H7 (cell line): ENCODE results near the gene RGS3. TPM values are rescaled to one million over a fixed set of nuclear protein-coding genes. Genes with fewer than 3 reads are reported as not detected.
A peak's percentile ranks its signal among the peaks of the same experiment; 100 is the strongest.

Source experiments
- DNase-seq: peaks from one replicate; pipeline ENCODE4 v3.0.0; 2012
- H3K27me3 ChIP-seq: 2 replicates; pipeline ENCODE4 v1.6.0; 2011; ENCODE audit warnings: mild to moderate bottlenecking, low read length; ENCODE audit not compliant: control insufficient read depth, insufficient read depth
- H3K36me3 ChIP-seq: replicated peaks from 2 replicates; pipeline ENCODE4 v1.5.1; 2011; ENCODE audit warnings: low read length; ENCODE audit not compliant: control insufficient read depth, insufficient read depth
- H3K4me3 ChIP-seq: 2 replicates; pipeline ENCODE4 v1.5.1; 2011; ENCODE audit warnings: low read depth, mild to moderate bottlenecking, control low read depth, low read length, moderate library complexity; ENCODE audit not compliant: insufficient read depth
- total RNA-seq: library from RNA; depleted of rRNA; stranded (reverse); fragments of >200 nt; shearing (Covaris generic); gene quantifications from 2 replicates; pipeline ENCODE4 v1.2.3, GENCODE V29; 2014

The RGS3 gene
- total RNA-seq, 1 experiment from 2014 or later: 18.2 TPM

DNA sequence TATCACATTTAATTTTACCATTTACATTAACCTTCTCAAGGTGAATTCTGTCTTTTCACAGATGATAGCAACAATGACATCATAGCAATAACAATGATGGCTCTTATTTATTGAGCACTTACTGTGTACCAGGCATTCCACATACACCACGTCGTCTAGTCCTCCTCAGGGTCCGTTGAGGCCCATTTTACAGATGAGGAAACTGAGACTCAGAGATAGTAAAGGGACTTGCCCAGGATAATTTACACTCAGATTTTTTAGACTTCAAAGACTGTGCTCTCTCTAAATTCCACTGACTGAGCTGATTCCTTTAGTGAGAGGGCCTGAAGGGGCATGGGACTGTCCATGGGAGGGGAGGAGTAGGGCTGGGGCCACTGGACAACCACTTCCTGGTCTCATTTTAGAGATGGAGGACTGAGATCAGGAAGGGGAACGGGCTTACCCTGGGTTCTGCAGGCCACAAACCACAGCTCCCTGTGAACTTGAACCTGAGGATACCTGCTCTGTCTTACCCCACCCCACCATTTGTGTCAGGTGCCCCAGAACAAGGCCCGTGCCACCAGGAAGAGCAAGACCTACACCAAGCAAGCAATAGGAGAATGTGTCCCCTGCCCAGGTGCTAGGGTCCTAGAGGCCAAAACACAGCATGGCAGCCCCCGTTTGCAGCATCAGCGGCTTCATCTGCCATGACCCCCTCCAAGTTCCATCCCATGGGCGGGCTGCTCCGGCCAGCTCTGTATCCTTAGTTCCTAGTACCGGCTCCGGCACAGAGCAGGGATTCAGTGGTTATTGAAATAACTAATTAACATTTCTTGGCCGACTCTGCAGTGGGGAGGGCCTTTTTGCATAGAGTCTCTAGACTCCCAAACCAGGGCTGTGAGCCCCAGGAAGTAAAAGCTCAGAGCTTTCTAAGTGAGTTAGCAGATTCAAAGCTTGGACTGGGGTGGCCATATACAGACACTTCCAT, 96.6 kb downstream of the RGS3 start:
- DNase-seq: no peak
- Histone ChIP-seq H3K36me3 (no peaks in the 10 kb centered on the region), H3K27me3 (no peaks in the 10 kb centered on the region), H3K4me3 (no peak overlapping the region)

DNA sequence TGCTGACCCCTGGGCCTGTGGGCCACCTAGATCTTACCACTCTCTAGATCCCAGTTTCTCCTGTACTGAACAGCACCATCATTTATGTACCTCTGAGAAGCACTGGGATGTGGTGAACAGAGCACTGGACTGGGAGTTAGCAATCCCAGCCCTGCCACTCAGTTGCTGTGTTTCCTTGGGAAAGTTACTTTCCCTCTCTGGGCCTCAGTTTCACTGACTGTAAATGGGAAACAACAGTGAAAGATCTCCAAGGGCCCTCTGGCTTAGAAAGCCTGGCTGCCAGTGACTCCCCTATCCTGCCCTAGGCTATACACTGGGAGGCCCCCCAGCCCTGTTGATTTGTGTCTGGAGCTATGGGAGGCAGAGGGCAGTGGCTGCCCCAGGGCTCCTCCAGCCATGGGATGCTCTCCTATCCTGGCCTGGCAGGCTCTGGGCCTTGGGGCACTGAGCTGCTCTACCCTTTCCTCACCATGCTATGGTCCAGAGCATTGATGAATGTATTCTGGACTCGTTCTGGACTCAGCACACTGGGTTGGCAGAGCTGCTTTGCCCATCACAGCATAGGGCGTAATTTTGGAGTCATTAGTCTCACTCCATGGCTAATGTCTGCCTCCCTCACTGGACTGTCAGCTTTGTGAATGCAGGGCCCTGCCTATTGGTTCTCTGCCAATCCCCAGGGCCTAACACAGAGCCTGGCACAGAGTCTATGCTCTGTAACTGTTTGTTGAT, 99.3 kb downstream of the RGS3 start:
- DNase-seq: no peak
- no peaks in the 10 kb centered on the region for H3K36me3 ChIP-seq
- H3K4me3 ChIP-seq: no peak overlapping the region
- H3K27me3 ChIP-seq: no peaks in the 10 kb centered on the region

DNA sequence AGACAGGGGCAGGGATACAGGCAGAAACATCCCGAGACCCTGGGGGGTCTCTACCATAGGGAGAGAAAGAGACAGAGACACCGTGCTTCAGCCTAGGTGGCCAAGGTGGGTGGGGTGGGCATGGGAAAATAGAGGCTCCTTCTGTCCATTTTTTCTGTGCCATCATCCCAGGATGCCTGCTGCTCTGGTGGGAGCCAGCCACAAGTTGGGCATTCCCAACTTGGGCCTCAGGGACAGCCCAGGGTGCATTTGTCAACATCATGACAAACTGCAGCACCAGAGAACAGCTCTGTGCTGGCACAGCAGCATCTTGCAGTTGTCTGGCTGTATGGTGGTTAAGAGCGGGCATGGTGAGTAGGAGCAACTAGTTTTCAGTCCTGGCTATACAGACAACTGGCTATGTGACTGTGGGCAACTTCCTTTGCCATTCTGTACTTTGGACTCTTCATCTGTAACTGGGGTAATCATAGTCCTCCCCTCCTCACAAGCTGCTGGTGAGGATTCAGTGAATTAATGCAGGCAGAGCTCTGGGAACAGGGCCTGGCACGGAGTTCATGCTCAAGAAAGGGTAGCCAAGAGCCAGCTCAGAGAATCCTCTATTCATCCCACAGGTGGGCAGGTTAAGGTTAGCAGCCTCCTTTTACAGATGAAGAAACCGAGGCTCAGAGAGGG, 100.4 kb downstream of the RGS3 start:
- no peak overlapping the region for H3K4me3 ChIP-seq
- no peaks in the 10 kb centered on the region for H3K27me3 ChIP-seq
- no peaks in the 10 kb centered on the region for H3K36me3 ChIP-seq
- DNase-seq: no peak

DNA sequence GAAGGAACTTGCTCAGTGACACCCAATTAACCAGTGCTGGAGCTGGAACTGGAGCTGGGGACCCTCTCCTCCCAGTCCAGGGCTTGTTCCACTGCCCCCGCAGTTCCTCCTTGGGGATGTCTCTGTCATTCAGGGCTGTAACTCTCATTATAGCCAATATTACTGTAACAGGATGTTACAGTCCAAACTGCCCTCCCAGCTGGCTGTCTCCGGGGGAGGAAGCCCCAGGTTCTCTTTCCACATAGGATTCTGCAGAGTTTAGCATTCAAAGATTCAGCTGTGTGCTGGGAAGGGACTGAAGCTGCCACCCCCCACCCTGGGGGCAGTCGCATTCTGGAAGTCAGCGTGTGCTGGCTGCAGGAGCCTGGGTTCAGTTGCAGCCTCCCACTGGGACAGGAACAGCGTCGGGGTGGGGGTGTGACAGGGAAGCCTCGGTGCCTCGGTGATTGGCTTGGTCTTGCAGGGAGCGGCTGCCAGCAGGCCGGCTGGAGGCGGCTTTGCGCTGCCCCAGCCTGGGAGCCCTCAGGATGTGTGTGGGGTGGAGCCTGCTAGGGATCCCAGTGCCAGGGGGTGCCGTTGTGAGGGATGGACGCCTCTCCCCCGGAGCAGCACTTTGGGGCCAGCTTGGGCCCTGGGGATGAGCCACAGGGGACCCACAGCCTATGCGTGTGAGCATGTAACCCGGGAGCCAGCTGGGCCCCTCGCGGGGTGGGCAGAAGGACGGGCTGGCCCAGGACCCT, 101.1 kb downstream of the RGS3 start:
- peak overlapping the region; percentile 42 for H3K4me3 ChIP-seq
- no peaks in the 10 kb centered on the region for H3K36me3 ChIP-seq
- H3K27me3 ChIP-seq: no peaks in the 10 kb centered on the region
- DNase-seq: peak; percentile 95

DNA sequence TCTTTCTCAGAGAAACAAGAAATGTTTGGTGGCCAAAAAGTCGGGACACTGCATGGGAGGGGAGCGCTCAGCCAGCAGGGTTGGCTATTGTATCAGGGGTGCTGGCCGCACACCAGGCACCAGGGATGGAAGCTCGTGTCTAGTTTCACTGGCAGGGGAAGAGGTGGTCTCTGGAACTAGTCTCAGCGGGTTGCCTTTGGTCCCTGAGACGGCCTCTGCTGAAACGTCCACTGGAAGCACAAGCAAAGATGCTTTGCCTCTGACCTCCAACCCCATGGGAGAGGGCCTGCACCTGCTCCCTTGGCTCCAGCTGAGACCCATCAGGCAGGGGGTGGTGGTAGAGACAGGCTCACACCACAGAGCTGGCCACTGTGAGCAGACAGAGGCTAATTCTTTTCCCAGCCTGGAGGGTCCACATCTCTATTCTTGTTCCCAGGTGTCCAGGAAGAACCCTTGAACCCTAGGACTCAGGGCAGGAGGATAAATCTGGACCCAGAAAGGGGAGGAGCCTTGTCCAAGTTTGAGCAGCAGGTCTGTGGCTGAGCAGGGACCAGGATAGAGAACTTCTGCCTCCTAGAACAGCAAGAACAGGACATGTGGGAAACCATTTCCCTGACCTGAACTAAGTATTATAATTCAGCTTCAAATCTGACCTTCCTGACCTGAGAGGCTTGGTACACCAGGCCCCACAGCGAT, 102.6 kb downstream of the RGS3 start:
- DNase-seq: no peak
- no peaks in the 10 kb centered on the region for H3K36me3 ChIP-seq
- no peaks in the 10 kb centered on the region for H3K27me3 ChIP-seq
- no peak overlapping the region; the same call in 1 of the 2 replicates for H3K4me3 ChIP-seq

DNA sequence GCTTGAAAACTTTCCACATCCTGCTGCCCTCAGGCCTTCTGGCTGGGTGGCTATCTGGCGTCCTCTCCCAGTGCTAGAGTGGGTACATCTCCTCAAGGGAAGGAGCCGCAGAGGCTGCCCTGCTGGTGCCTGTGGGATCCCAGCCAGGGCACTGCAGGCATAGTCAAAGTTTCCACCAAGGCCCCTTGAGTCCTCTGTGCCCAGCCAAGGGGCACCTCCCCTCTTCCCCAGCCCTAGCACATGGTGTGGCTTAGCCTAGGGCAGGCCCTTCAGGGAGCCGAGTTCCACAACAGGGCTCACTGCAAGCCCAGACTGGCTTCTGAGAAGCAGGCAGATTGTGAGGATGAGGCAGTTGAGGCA, 103.2 kb downstream of the RGS3 start:
- H3K4me3 ChIP-seq: no peak overlapping the region
- no peaks in the 10 kb centered on the region for H3K27me3 ChIP-seq
- H3K36me3 ChIP-seq: no peaks in the 10 kb centered on the region

DNA sequence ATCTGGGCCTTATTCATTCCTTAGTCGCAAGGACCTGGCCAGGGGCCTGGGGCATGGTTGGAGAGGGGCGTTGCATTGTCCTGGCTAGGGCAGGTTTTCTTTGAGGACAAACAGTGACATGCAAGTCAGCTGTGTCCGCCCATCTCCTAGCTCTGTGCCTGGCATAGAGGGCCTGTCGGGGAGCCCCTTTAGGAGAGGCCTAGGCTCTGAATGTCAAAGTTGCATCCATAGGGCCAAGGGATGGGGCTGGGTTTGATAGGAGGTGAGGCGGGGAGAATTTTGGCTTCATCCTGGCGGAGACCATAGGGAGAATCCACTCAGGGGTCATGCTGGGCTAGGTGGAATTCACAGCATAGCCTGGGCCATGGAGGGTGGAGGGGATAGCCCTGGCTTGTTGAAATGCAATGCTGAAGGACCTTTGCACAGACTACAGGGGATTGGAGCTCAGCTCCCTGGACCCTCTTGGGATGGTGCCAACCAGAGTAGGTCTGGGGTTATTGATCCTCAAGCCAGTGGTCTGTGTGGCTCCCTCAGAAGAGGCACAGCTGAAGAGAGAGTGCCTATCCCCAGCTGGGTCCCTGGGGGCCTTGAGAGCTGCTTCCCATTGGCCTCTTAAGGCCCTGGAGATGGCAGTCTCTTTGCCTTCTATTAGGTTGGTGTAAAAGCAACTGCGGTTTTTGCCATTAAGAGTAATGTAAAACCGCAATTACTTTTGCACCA, 104.0 kb downstream of the RGS3 start:
- H3K27me3 ChIP-seq: no peaks in the 10 kb centered on the region
- H3K36me3 ChIP-seq: no peaks in the 10 kb centered on the region
- DNase-seq: no peak
- H3K4me3 ChIP-seq: no peak overlapping the region

More for the DNA sequence above, 103.2 kb downstream of the RGS3 start:
- no peak for DNase-seq

DNA sequence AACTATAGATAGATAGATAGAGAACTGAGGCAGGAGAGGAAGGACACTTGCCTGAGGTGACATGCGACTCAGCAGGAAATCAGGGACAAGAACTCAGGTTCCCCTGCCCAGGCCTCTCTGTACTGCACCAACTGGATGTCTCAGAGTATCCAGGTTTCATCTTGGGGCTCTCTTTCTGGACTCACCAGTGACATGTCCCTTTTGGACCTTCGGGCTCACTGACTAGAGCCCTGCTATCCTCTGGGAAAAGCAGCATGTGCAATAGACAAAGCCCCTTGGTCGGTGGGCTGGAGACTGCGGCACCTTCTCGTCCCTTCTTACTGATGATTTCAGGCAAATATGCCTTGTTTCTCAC, 104.5 kb downstream of the RGS3 start:
- Histone ChIP-seq H3K36me3 (no peaks in the 10 kb centered on the region), H3K4me3 (no peak overlapping the region), H3K27me3 (no peaks in the 10 kb centered on the region)
- no peak for DNase-seq

DNA sequence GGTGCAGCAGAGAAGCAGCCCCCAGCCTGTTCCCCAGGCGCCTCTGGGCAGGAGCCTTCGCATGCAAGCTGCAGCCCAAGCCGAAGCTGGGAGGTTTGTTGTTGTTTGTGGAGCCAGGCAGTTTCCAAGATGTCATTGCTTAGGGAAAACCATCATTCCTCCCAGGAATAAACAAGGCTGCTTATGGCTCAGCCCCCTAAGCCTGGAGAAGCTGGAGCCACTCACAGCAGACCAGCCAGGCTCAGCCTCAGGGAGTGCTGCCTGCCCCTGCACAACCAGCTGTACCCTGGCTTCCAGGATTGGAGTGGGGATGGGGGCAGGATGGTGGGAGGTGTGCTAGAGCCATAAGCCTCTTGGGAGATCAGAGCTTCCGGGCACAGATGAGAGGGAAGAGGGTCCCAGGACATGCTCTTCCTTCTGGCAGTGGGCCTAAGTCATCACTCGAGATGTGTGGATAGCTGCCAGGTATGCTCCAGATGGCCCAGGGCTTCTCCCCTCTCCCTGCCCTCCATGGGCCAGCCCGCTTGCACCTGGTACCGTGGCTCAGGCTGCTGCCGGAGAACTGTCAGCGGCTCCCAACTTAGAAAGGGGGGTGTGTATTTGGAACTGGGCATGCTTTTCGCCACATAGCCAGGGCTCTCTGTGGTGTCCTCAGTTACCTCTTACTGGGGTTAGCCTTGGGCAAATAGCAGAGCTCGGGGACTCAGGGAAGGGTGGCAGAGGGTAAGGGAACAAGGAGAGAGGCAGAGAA, 105.2 kb downstream of the RGS3 start:
- H3K36me3 ChIP-seq: no peaks in the 10 kb centered on the region
- H3K27me3 ChIP-seq: no peaks in the 10 kb centered on the region
- no peak for DNase-seq
- H3K4me3 ChIP-seq: no peak overlapping the region

DNA sequence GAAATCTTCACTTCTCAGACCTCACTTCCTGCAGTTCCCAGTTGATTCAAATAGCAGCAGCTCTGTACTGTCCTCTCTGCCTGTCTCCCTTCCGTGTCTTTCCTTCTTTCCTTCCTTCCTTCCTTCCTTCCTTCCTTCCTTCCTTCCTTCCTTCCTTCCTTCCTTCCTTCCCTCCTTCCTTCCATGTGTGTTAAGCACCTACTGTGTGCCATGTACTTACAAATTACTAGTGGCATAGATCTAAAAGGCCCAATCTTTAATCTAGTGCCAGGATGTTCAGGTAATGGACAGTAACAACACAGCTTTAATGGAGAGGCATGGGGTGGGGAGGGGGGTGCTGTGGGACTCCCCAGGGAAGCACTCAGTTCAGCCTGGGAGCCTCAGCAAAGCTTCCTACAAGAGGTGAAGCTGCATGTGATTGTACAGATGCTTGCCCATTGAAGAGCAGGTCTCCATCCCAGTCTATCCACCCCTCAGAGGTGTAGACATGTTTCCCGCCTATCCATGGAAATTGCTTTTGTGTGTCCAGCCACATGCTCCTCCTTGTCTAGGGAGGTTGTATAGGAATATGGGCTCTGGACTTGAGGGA, 106.0 kb downstream of the RGS3 start:
- Histone ChIP-seq H3K4me3 (no peak overlapping the region), H3K27me3 (no peaks in the 10 kb centered on the region), H3K36me3 (no peaks in the 10 kb centered on the region)
- DNase-seq: no peak

DNA sequence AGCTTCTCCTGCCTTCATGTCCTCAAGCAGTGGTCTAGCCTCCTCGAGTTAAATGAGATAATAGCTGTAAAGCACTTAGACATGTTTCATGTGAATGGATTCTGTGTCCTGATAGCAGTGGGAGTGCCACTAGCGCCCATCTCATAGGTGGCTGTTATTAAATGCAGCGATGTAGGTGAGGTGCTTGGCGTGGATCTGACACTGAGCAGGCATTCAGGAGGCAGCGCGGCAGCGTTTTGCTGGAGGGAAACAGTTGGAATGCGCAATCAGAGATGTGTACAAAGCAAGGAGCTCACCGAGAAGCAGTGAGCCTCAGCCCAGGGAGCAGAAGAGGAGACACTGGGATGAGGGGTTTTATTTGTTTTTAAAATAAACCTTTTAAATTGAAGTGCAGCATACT, 106.6 kb downstream of the RGS3 start:
- no peak for DNase-seq
- Histone ChIP-seq H3K36me3 (no peaks in the 10 kb centered on the region), H3K4me3 (no peak overlapping the region), H3K27me3 (no peaks in the 10 kb centered on the region)

DNA sequence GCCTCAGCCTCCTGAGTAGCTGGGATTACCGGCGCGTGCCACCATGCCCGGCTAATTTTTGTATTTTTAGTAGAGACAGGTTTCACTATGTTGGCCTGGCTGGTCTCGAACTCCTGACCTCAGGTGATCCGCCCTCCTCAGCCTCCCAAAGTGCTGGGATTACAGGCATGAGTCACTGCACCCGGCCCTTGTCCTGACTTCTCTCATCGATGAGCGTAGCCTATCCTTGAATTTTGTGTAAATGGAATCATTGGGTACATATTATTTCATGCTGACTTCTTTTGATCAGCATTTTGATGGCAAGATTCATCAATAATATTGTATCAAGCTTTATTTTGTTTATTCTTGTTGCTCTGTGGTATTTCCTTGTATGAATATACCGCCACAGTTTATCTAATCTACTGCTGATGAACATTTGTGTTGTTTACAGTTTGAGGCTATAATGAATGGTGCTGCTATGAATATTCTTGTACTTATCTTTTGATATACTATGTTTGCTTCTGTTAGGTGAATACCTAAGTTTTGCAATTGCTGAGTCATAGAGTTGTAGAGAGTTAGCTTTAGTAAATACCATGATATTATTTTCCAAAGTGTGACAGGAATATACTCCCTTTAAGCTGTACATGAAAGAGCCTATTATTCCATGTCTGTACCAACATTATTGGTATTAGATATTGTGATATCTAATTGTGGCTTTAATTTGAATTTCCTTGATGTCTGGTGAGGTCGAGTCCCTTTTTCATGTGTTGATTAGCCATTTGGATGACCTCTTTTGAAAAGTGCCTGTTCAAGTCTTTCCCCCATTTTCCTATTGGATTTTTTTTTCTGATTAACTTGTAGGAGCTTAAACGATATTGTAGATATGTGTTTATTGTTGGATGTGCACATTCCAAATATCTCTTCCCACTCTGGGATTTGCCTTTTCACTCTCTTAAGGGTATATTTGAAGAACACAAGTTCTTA, 107.5 kb downstream of the RGS3 start:
- DNase-seq: no peak
- H3K4me3 ChIP-seq: no peak overlapping the region
- H3K27me3 ChIP-seq: no peaks in the 10 kb centered on the region
- H3K36me3 ChIP-seq: no peaks in the 10 kb centered on the region
